Forelimb muscle (tissue), 1 donor: ENCODE measurements around the gene MTA3. TPM values are rescaled to one million over a fixed set of nuclear protein-coding genes. Genes with fewer than 3 reads are reported as not detected.
"Not testable (repeated sequence)": the region's sequence is repeated elsewhere in the genome, so short reads cannot be mapped to it uniquely, and the experiment has no call there.

ENCODE experiments used
- DNase-seq: peaks from one replicate; pipeline ENCODE4 v3.0.0-alpha.2; 2013; ENCODE audit warnings: low read depth
- polyA plus RNA-seq: library from polyadenylated mRNA; unstranded; fragments of 120-200 nt; gene quantifications from one replicate; pipeline ENCODE4 v1.2.1, GENCODE V29; 2013; ENCODE audit not compliant: insufficient read length

Gene MTA3
- polyA plus RNA-seq, 1 donor = 26.5 TPM

- not testable (repeated sequence) for DNase-seq
These were observed 162.9 kb downstream of the MTA3 start for GRCh38 chr2:42731316-42731715.

GRCh38 chr2:42733852-42734251, 165.4 kb downstream of the MTA3 start:
- no peak for DNase-seq

- no peak for DNase-seq
These were observed 168.3 kb downstream of the MTA3 start for GRCh38 chr2:42736598-42737322.

- no peak for DNase-seq
These were observed 172.7 kb downstream of the MTA3 start for GRCh38 chr2:42741140-42741539.

GRCh38 chr2:42742740-42743658, 174.6 kb downstream of the MTA3 start:
- DNase-seq = no peak

- no peak for DNase-seq
These were observed 175.2 kb downstream of the MTA3 start for GRCh38 chr2:42743659-42743990.

- no peak for DNase-seq
These were observed 176.2 kb downstream of the MTA3 start for GRCh38 chr2:42744545-42745082.

- no peak for DNase-seq
These were observed 179.0 kb downstream of the MTA3 start for GRCh38 chr2:42747422-42747821.

GRCh38 chr2:42748840-42749239, 180.4 kb downstream of the MTA3 start:
- DNase-seq = no peak

GRCh38 chr2:42752314-42752713, 183.9 kb downstream of the MTA3 start:
- DNase-seq = no peak

GRCh38 chr2:42752816-42753813, 184.7 kb downstream of the MTA3 start:
- DNase-seq = no peak

GRCh38 chr2:42754021-42754775, 185.8 kb downstream of the MTA3 start:
- no peak for DNase-seq

- DNase-seq = no peak
These were observed 186.3 kb downstream of the MTA3 start for GRCh38 chr2:42754776-42755140.

- DNase-seq = no peak
These were observed 186.9 kb downstream of the MTA3 start for GRCh38 chr2:42755191-42755880.

GRCh38 chr2:42756150-42756775, 187.8 kb downstream of the MTA3 start:
- no peak for DNase-seq

GRCh38 chr2:42756966-42757513, 188.6 kb downstream of the MTA3 start:
- DNase-seq = no peak

GRCh38 chr2:42757981-42758740, 189.7 kb downstream of the MTA3 start:
- no peak for DNase-seq

GRCh38 chr2:42758751-42759150, 190.3 kb downstream of the MTA3 start:
- DNase-seq = no peak

- DNase-seq = no peak
These were observed 193.1 kb downstream of the MTA3 start for GRCh38 chr2:42761554-42761953.
